ENCODE data around the gene PPIH.
A peak's percentile ranks its signal among the peaks of the same experiment; 100 is the strongest.

PPIH gene

GRCh38 chr1:42682739-42683531 lies 24.7 kb downstream of the PPIH start:
- Histone ChIP-seq H3K4me3 (ENCODE audit: low read depth in 1 of 2, low read length in 2 of 2) (peak overlapping the region; percentile 45 to 74), H3K9ac (ENCODE audit: low read depth, low read length) (peak overlapping the region; percentile 82), H3K4me2 (ENCODE audit: insufficient read depth, low read length) (peak overlapping the region; percentile 93), H3K9me3 (ENCODE audit: insufficient read depth, low read length, severe bottlenecking) (no peaks in the 10 kb centered on the region), H3K4me1 (ENCODE audit: insufficient read depth, low read length) (peaks cover 57% of the 10 kb centered on the region), H3K36me3 (ENCODE audit: insufficient read depth, low read length) (peaks cover 50% of the 10 kb centered on the region), H2AFZ (ENCODE audit: low read depth, low read length) (no peak overlapping the region), H3K79me2 (ENCODE audit: insufficient read depth, low read length) (peaks cover 72% of the 10 kb centered on the region), H3K27me3 (ENCODE audit: insufficient read depth, low read length, poor library complexity) (no peaks in the 10 kb centered on the region), H4K20me1 (ENCODE audit: insufficient read depth, low read length) (peaks cover 50% of the 10 kb centered on the region), H3K27ac (ENCODE audit: low read length) (peak overlapping the region; percentile 76)
- ATAC-seq (ENCODE audit: insufficient read depth, low read depth) (peak; percentile 18), DNase-seq (peak; percentile 71)
- no peak for TF ChIP-seq CTCF (IDR thresholded peaks at IDR 0.05; ENCODE audit: borderline replicate concordance, extremely low read depth, low read length, poor library complexity, severe bottlenecking)
- TF ChIP-seq EZH2 (IDR thresholded peaks at IDR 0.05; ENCODE audit: borderline replicate concordance, low read depth, low read length, severe bottlenecking): no peak

GRCh38 chr1:42684139-42684538 lies 25.9 kb downstream of the PPIH start:
- DNase-seq (peak; percentile 35), ATAC-seq (ENCODE audit: insufficient read depth, low read depth) (no peak)
- Histone ChIP-seq H3K9me3 (ENCODE audit: insufficient read depth, low read length, severe bottlenecking) (no peaks in the 10 kb centered on the region), H3K27me3 (ENCODE audit: insufficient read depth, low read length, poor library complexity) (no peaks in the 10 kb centered on the region), H3K36me3 (ENCODE audit: insufficient read depth, low read length) (peaks cover 62% of the 10 kb centered on the region), H3K4me1 (ENCODE audit: insufficient read depth, low read length) (peaks cover 68% of the 10 kb centered on the region), H2AFZ (ENCODE audit: low read depth, low read length) (no peak overlapping the region), H3K27ac (ENCODE audit: low read length) (peak overlapping the region; percentile 38), H3K4me2 (ENCODE audit: insufficient read depth, low read length) (peak overlapping the region; percentile 93), H3K9ac (ENCODE audit: low read depth, low read length) (peak overlapping the region; percentile 82), H3K79me2 (ENCODE audit: insufficient read depth, low read length) (peaks cover 84% of the 10 kb centered on the region), H4K20me1 (ENCODE audit: insufficient read depth, low read length) (peaks cover 62% of the 10 kb centered on the region), H3K4me3 (ENCODE audit: low read depth in 1 of 2, low read length in 2 of 2) (peak overlapping the region; percentile 45 to 74)
- TF ChIP-seq EZH2 (IDR thresholded peaks at IDR 0.05; ENCODE audit: borderline replicate concordance, low read depth, low read length, severe bottlenecking) (no peak), CTCF (IDR thresholded peaks at IDR 0.05; ENCODE audit: borderline replicate concordance, extremely low read depth, low read length, poor library complexity, severe bottlenecking) (no peak)

- no peaks in the 10 kb centered on the region for H3K9me3 ChIP-seq (ENCODE audit: insufficient read depth, low read length, severe bottlenecking)
- H3K27ac ChIP-seq (ENCODE audit: low read length): no peak overlapping the region
- H3K4me3 ChIP-seq (ENCODE audit: low read depth in 1 of 2, low read length in 2 of 2): peak overlapping the region in 1 of 2 experiments; percentile 74; a peak in 2 of 4 replicates
- TF ChIP-seq CTCF (IDR thresholded peaks at IDR 0.05; ENCODE audit: borderline replicate concordance, extremely low read depth, low read length, poor library complexity, severe bottlenecking) (no peak), EZH2 (IDR thresholded peaks at IDR 0.05; ENCODE audit: borderline replicate concordance, low read depth, low read length, severe bottlenecking) (no peak)
- H3K4me1 ChIP-seq (ENCODE audit: insufficient read depth, low read length): peaks cover 57% of the 10 kb centered on the region
- H3K36me3 ChIP-seq (ENCODE audit: insufficient read depth, low read length): peaks cover 76% of the 10 kb centered on the region
- no peak for DNase-seq
- H3K27me3 ChIP-seq (ENCODE audit: insufficient read depth, low read length, poor library complexity): no peaks in the 10 kb centered on the region
- peaks cover 94% of the 10 kb centered on the region for H3K79me2 ChIP-seq (ENCODE audit: insufficient read depth, low read length)
- H4K20me1 ChIP-seq (ENCODE audit: insufficient read depth, low read length): peaks cover 83% of the 10 kb centered on the region
- no peak for ATAC-seq (ENCODE audit: insufficient read depth, low read depth)
- H2AFZ ChIP-seq (ENCODE audit: low read depth, low read length): no peak overlapping the region
- peak overlapping the region; percentile 93 for H3K4me2 ChIP-seq (ENCODE audit: insufficient read depth, low read length)
- H3K9ac ChIP-seq (ENCODE audit: low read depth, low read length): no peak overlapping the region
Measured at GRCh38 chr1:42686418-42686817, 28.2 kb downstream of the PPIH start.
